Body of pancreas (tissue), 4 donors: ENCODE results near the gene SPATA31C2.

Experiments
- CTCF ChIP-seq, 7 experiments: fragments of 450-650 bp in 4 of 7; fragments of 200-600 bp in 3 of 7; sonication (generic) in 3 of 7; IDR thresholded peaks; one replicate each; pipeline ENCODE4 v1.5.1; 2016 to 2019; ENCODE audit warnings: antibody characterized with exemption in 7 of 7
- POLR2A ChIP-seq, 3 donors: fragments of 450-650 bp; IDR thresholded peaks; one replicate each; pipeline ENCODE4 v1.6.1; 2016; ENCODE audit warnings: antibody characterized with exemption in 3 of 3, mild to moderate bottlenecking in 2 of 3

- no peak for TF ChIP-seq CTCF (IDR thresholded peaks at IDR 0.05)
- no peak for TF ChIP-seq POLR2A (IDR thresholded peaks at IDR 0.05)
Measured at GRCh38 chr9:88164850-88165249, 26.6 kb upstream of the SPATA31C2 start.
